ENCODE measurements around the gene RYR1. TPM values are rescaled to one million over a fixed set of nuclear protein-coding genes. Genes with fewer than 3 reads are reported as not detected.

The RYR1 gene
- total and polyA plus RNA-seq, 7 donors: under 0.01 to 4.1 (median 0.85) TPM

DNA sequence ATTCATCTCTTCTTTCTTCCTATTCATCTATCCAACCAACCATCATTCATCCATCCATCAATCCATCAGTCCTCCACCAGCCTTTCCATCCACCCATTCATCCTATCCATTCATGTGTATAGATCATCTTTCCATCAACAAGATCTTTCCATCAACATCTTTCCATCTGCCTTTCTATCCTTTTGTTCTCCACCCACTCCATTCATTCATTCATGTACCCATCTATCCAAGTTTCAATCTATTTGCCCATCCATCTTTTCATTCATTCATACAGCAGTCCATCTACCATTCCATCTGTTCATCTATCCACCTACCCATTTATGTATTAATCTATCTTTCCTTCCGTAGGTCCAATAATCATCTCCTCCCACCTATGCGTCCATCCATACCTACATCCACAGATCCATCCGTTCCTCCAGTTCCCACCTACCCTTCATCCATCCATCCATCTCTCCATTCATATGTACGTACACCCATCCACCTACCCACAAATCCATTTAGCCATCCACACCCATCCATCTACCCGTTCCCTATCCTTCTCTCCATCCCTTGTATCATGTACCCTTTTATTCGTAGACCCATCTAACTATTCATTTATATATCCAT is 53.3 kb downstream of the RYR1 start:
- Histone ChIP-seq H3K4me3 (no peak overlapping the region), H3K27me3 (peaks cover 0 to 5% (median 0%) of the 10 kb centered on the region in 3 donors), H3K27ac (no peak overlapping the region), H3K4me1 (no peaks in the 10 kb centered on the region), H3K36me3 (no peaks in the 10 kb centered on the region), H3K9me3 (no peaks in the 10 kb centered on the region)
- no peak for TF ChIP-seq POLR2A (IDR thresholded peaks at IDR 0.05)
- TF ChIP-seq EP300 (IDR thresholded peaks at IDR 0.05): no peak
- TF ChIP-seq CTCF (IDR thresholded peaks at IDR 0.05): no peak
- no peak for TF ChIP-seq POLR2AphosphoS5 (IDR thresholded peaks at IDR 0.05)
- intact Hi-C loops (cut with DNase I): no loop called here
- 93 to 94% methylated on average over 6 of the region's 6 CpGs for WGBS, 2 donors
- no peak for DNase-seq

DNA sequence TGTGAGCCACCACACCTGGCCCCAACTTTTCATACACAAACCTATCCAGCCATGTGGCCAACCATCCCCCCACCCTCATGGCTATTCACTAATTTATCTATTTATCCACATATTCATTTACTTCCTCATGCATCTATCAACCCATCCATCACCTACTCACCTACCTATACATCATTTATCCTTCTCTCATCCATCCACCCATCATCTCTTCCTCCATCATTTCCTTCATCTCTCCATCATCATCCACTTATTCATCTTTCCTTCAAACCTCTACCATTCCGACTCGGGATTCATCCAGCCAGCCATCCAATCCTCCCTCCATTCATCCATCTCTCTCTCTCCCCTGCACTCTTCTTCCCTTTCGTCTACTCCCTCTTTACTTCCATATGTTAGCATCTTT is 54.6 kb downstream of the RYR1 start:
- intact Hi-C loops (cut with DNase I): no loop called here
- TF ChIP-seq POLR2A (IDR thresholded peaks at IDR 0.05): no peak
- TF ChIP-seq POLR2AphosphoS5 (IDR thresholded peaks at IDR 0.05): no peak
- peaks cover 0 to 5% (median 0%) of the 10 kb centered on the region in 3 donors for H3K27me3 ChIP-seq
- H3K4me3 ChIP-seq: no peak overlapping the region
- H3K9me3 ChIP-seq: no peaks in the 10 kb centered on the region
- no peak overlapping the region for H3K27ac ChIP-seq
- no peak for DNase-seq
- 91 to 92% methylated on average over 3 of the region's 3 CpGs for WGBS, 2 donors
- H3K4me1 ChIP-seq: no peaks in the 10 kb centered on the region
- H3K36me3 ChIP-seq: no peaks in the 10 kb centered on the region

- 76 to 78% methylated on average over 9 of the region's 9 CpGs for WGBS, 2 donors
- no peaks in the 10 kb centered on the region for H3K4me1 ChIP-seq
- TF ChIP-seq POLR2AphosphoS5 (IDR thresholded peaks at IDR 0.05) (no peak), POLR2A (IDR thresholded peaks at IDR 0.05) (no peak), CTCF (IDR thresholded peaks at IDR 0.05) (no peak), EP300 (IDR thresholded peaks at IDR 0.05) (no peak)
- no peaks in the 10 kb centered on the region for H3K36me3 ChIP-seq
- peaks cover 0 to 5% (median 0%) of the 10 kb centered on the region in 3 donors for H3K27me3 ChIP-seq
- no peaks in the 10 kb centered on the region for H3K9me3 ChIP-seq
- no peak for DNase-seq
- H3K4me3 ChIP-seq: no peak overlapping the region
- intact Hi-C loops (cut with DNase I): no loop called here
- no peak overlapping the region for H3K27ac ChIP-seq
These were observed 55.4 kb downstream of the RYR1 start for GRCh38 chr19:38488776-38489481.

- no peak for DNase-seq
- no peaks in the 10 kb centered on the region for H3K4me1 ChIP-seq
- H3K36me3 ChIP-seq: no peaks in the 10 kb centered on the region
- intact Hi-C loops (cut with DNase I): no loop called here
- H3K27ac ChIP-seq: no peak overlapping the region
- peaks cover 0 to 5% (median 0%) of the 10 kb centered on the region in 3 donors for H3K27me3 ChIP-seq
- no peak for TF ChIP-seq POLR2A (IDR thresholded peaks at IDR 0.05)
- TF ChIP-seq POLR2AphosphoS5 (IDR thresholded peaks at IDR 0.05): no peak
- TF ChIP-seq CTCF (IDR thresholded peaks at IDR 0.05): no peak
- no peak for TF ChIP-seq EP300 (IDR thresholded peaks at IDR 0.05)
- no peaks in the 10 kb centered on the region for H3K9me3 ChIP-seq
- no peak overlapping the region for H3K4me3 ChIP-seq
- WGBS, 2 donors: 94 to 96% methylated on average over 2 of the region's 2 CpGs
These were observed 57.4 kb downstream of the RYR1 start for GRCh38 chr19:38490861-38491260.

DNA sequence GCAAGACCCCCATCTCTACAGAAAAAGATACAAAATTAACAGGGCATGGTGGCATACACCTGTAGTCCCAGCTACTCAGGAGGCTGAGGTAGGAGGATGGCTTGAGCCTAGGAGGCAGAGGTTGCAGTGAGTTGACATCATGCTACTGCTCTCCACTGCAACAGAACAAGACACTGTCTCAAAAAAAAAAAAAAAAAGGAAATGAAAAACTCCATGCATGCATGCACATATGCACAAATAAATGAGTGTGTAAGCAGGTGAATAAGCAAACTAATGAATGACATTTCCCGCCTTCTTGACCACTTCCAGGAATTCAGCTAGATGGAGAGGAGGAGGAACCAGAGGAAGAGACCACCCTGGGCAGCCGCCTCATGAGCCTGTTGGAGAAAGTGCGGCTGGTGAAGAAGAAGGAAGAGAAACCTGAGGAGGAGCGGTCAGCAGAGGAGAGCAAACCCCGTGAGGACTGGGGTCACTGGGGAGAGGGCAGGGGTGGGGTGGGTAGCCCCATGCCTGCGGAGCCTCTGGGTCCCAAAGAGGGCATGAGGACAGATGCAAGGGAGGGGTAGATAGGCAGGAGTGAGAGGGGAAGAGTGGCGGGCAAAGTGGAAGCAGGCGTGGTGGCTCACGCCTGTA is 58.8 kb downstream of the RYR1 start:
- H3K4me3 ChIP-seq: no peak overlapping the region
- no peak overlapping the region for H3K27ac ChIP-seq
- no peaks in the 10 kb centered on the region for H3K9me3 ChIP-seq
- peaks cover 0 to 5% (median 0%) of the 10 kb centered on the region in 3 donors for H3K27me3 ChIP-seq
- H3K4me1 ChIP-seq: no peaks in the 10 kb centered on the region
- TF ChIP-seq EP300 (IDR thresholded peaks at IDR 0.05) (no peak), POLR2AphosphoS5 (IDR thresholded peaks at IDR 0.05) (no peak), CTCF (IDR thresholded peaks at IDR 0.05) (no peak), POLR2A (IDR thresholded peaks at IDR 0.05) (no peak)
- no peaks in the 10 kb centered on the region for H3K36me3 ChIP-seq
- no peak for DNase-seq
- intact Hi-C loops (cut with DNase I): no loop called here
- WGBS, 2 donors: 63 to 73% methylated on average over 9 of the region's 9 CpGs
